Coronary artery (tissue), 2 donors: ENCODE measurements around the gene DNAJC17.
A peak's percentile ranks its signal among the peaks of the same experiment; 100 is the strongest.

Experiments
- DNase-seq: peaks from one replicate; pipeline ENCODE4 v3.0.0-alpha.2; 2017; ENCODE audit warnings: low spot score
- H3K27ac ChIP-seq, 2 donors: fragments of 200-600 bp; sonication (generic); one replicate each; pipeline ENCODE4 v1.5.1; 2016 to 2019
- H3K4me3 ChIP-seq: fragments of 200-600 bp; sonication (generic); 2 replicates; pipeline ENCODE4 v1.5.1; 2016; ENCODE audit warnings: mild to moderate bottlenecking, moderate library complexity
- TF ChIP-seq, protein P1 (sequence below): fragments of 200-600 bp; sonication (generic); IDR thresholded peaks from one replicate; pipeline ENCODE4 v1.5.1; 2019; ENCODE audit warnings: antibody characterized with exemption

Gene DNAJC17

GRCh38 chr15:40793216-40793989, 13.9 kb downstream of the DNAJC17 start:
- TF ChIP-seq, protein P1, sequence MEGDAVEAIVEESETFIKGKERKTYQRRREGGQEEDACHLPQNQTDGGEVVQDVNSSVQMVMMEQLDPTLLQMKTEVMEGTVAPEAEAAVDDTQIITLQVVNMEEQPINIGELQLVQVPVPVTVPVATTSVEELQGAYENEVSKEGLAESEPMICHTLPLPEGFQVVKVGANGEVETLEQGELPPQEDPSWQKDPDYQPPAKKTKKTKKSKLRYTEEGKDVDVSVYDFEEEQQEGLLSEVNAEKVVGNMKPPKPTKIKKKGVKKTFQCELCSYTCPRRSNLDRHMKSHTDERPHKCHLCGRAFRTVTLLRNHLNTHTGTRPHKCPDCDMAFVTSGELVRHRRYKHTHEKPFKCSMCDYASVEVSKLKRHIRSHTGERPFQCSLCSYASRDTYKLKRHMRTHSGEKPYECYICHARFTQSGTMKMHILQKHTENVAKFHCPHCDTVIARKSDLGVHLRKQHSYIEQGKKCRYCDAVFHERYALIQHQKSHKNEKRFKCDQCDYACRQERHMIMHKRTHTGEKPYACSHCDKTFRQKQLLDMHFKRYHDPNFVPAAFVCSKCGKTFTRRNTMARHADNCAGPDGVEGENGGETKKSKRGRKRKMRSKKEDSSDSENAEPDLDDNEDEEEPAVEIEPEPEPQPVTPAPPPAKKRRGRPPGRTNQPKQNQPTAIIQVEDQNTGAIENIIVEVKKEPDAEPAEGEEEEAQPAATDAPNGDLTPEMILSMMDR: no peak
- Histone ChIP-seq H3K4me3 (no peak overlapping the region), H3K27ac (no peak overlapping the region)
- no peak for DNase-seq

DNA sequence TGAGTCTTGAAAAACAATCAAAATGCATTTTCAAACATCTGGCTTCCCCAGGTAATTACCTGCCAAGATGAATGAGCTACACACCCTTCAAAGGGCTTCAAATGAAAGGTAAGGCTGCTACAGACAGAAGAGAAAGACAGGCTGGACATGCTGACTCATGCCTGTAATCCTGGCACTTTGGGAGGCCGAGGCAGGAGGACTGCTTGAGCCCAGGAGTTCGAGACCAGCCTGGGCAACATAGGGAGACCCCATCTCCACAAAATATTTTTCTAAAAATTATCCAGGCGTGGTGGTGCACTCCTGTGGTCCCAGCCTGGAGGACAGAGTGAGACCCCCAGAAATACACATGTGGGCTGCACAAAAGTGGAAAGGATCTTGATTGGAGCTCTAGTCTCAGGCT, 14.9 kb downstream of the DNAJC17 start:
- DNase-seq: no peak
- no peak overlapping the region for H3K27ac ChIP-seq
- TF ChIP-seq, protein P1: no peak
- H3K4me3 ChIP-seq: no peak overlapping the region

DNA sequence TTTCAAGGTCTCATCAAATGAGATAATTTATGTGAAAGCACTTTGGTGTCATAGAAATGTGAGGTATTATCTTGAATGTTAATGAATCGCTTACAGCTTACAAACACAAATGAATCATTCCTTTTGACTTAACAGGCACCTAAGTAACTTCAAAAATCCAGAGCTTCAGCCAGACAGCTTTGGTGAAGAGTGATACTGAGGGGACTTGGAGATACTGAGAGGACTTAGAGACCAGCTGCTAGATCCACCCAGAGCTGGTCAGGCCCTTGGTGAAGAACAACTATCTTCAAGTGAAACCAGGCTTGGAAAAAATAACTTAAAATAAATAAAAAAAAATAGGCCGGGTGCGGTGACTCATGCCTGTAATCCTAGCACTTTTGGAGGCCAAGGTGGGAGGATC, 16.6 kb downstream of the DNAJC17 start:
- no peak overlapping the region for H3K4me3 ChIP-seq
- TF ChIP-seq, protein P1: no peak
- DNase-seq: no peak
- H3K27ac ChIP-seq: no peak overlapping the region

GRCh38 chr15:40789999-40790398, 17.3 kb downstream of the DNAJC17 start:
- TF ChIP-seq, protein P1: no peak
- Histone ChIP-seq H3K4me3 (no peak overlapping the region), H3K27ac (no peak overlapping the region)
- DNase-seq: no peak

- TF ChIP-seq, protein P1: no peak
- no peak overlapping the region for H3K4me3 ChIP-seq
- no peak for DNase-seq
- H3K27ac ChIP-seq: no peak overlapping the region
Measured at GRCh38 chr15:40789119-40789518, 18.2 kb downstream of the DNAJC17 start.

DNA sequence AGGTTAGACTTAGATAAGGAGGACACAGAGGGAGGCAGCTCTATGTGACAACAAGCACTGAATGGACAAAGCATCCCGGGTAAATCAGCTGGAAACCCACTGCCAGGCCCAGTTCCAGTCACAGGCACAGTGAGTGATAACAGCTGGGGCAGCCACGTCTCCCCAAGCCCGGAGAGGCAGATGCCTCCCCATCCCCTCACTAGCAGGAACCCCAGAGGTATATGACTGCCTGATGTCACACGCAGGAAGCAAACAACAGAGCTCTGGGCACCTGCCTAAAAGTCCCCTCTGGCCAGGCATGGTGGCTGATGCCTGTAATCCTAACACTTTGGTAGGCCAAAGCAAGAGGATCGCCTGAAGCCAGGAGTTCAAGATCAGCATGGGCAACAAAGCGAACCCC, 19.3 kb downstream of the DNAJC17 start:
- no peak overlapping the region for H3K4me3 ChIP-seq
- no peak for DNase-seq
- H3K27ac ChIP-seq: no peak overlapping the region
- TF ChIP-seq, protein P1: no peak

- TF ChIP-seq, protein P1: no peak
- H3K4me3 ChIP-seq: no peak overlapping the region
- H3K27ac ChIP-seq: peak overlapping the region in 1 of 2 donors; percentile 36
- DNase-seq: no peak
Measured at GRCh38 chr15:40787344-40787841, 19.9 kb downstream of the DNAJC17 start.
